Stimulated activated CD4-positive, alpha-beta T cell treated with anti-CD3 and anti-CD28 coated beads, Interleukin-15, amount 100 ng/mL, for 1 hour (primary cell): ENCODE data around the gene PDK4.
"Not testable (repeated sequence)": the region's sequence is repeated elsewhere in the genome, so short reads cannot be mapped to it uniquely, and the experiment has no call there.

Source experiments
- DNase-seq, 2 donors: peaks; one replicate each; pipeline ENCODE4 v3.0.0-alpha.2; 2020; ENCODE audit warnings: low read depth in 1 of 2, low spot score in 1 of 2

Gene PDK4

GRCh38 chr7:95578299-95578855 is 17.9 kb downstream of the PDK4 start:
- no peak for DNase-seq

GRCh38 chr7:95577137-95577536 is 19.2 kb downstream of the PDK4 start:
- no peak for DNase-seq

DNA sequence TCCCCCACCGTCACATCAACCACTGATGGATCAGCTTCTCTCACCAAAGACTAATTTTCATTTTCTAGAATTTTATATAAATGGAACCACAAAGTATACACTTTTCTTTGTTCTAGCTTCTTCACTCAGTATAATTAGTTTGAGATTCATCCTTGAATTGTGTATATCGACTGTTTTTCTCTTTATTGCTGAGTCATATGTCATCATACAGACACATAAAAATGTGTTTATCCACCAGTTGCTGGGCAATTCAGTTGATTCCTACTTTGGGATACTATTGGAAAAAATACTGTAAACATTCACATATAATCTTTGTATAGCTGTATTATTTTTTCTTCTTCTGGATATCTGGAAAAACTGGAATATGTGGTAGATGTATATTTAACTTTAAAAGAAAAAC is 26.6 kb downstream of the PDK4 start:
- no peak for DNase-seq

DNA sequence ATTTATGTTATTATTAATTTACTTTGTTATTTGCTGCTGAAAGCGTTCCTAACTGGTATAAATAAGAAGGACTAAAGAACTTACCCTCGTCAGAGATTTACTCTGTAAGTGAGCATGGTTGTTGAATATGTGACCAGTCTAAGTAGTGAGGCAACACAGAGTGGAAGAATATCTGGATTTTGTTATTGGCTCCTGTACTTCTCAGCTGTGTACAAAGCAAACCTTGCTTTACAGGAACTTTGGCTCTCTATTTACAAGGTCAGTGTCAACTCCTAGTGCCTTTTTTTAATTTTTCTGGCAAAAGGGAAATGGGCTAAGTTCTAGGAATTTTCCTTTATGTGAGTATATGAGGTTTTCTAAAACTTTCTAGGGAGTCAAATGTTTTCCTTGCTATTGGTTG is 35.6 kb downstream of the PDK4 start:
- no peak for DNase-seq

DNA sequence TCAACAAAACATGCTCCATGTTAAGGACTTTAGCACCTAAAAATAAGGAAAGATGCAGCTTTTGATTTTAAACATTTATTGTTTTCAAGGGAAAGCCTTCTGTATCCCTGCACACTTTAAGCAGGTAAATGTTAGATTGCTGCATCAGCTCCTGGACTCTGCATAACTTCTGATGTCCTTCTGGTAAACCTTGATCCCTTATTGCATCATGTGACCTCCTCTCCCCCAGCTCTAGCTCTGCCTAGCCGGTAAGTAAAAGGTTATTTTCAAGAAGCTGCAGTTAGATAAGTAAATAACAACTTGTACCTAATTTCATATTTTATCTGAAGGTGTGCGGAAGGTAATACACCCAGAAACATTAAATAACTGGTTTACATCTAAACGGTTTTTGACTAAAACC is 37.5 kb downstream of the PDK4 start:
- DNase-seq = no peak

GRCh38 chr7:95556777-95557176 is 39.5 kb downstream of the PDK4 start:
- DNase-seq = no peak

- DNase-seq = no peak
Observed at GRCh38 chr7:95553939-95554338, 42.4 kb downstream of the PDK4 start.

DNA sequence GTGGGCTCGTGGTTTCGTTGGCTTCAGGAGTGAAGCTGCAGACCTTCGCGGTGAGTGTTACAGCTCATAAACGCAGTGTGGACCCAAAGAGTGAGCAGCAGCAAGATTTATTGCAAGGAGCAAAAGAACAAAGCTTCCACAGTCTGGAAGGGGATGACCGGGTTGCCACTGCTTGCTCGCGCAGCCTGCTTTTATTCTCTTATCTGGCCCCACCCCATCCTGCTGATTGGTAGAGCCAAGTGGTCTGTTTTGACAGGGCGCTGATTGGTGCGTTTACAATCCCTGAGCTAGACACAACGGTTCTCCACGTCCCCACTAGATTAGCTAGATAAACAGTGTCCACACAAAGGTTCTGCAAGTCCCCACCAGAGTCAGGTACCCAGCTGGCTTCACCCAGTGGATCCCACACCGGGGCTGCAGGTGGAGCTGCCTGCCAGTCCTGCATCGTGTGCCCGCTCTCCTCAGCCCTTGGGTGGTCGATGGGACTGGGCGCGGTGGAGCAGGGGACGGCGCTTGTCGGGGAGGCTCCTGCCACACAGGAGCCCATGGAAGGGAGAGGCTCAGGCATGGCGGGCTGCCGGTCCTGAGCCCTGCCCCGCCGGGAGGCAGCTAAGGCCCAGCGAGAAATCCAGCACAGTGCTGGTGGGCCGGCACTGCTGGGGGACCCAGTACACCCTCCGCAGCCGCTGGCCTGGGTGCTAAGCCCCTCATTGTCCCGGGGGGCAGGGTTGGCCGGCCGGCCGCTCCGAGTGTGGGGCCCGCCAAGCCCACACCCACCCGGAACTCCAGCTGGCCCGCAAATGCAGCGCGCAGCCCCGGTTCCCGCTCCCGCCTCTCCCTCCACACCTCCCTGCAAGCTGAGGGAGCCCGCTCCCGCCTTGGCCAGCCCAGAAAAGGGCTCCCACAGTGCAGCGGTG is 44.0 kb downstream of the PDK4 start:
- DNase-seq = not testable (repeated sequence)

- no peak for DNase-seq
Observed at GRCh38 chr7:95550546-95550945, 45.8 kb downstream of the PDK4 start.

DNA sequence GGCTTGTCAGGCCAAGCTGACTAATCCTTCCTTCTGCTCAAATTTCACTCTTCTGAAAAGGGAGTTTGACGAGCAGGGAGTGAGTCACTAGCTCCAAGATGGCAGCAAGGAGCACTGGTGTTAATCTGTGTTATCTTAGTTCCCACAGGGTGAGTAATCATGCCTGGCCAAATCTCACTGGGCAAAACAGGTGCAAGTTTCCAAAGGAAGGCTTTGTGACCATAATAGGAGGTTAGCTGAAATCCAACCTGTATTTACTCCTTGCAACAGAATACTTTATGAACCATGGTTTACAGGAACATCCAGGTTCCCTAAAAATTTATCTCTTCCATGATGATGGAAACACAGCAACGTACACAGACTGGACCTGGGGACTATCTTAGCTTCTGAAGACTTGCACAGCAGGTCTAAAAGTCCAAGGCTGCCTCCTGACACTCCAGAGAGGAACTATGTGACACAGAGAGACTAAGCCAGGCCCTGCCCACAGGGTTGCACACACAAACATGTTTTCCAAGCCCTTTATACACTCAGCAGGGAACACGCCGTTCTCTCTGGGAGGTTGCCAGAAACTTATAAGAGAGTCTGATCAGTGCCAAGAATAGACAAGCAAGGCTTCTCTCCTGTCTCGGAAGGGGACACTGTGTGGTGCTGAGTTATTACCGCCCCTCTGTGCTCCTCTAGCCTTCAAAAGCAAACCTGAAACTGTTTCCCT is 46.3 kb downstream of the PDK4 start:
- no peak for DNase-seq

DNA sequence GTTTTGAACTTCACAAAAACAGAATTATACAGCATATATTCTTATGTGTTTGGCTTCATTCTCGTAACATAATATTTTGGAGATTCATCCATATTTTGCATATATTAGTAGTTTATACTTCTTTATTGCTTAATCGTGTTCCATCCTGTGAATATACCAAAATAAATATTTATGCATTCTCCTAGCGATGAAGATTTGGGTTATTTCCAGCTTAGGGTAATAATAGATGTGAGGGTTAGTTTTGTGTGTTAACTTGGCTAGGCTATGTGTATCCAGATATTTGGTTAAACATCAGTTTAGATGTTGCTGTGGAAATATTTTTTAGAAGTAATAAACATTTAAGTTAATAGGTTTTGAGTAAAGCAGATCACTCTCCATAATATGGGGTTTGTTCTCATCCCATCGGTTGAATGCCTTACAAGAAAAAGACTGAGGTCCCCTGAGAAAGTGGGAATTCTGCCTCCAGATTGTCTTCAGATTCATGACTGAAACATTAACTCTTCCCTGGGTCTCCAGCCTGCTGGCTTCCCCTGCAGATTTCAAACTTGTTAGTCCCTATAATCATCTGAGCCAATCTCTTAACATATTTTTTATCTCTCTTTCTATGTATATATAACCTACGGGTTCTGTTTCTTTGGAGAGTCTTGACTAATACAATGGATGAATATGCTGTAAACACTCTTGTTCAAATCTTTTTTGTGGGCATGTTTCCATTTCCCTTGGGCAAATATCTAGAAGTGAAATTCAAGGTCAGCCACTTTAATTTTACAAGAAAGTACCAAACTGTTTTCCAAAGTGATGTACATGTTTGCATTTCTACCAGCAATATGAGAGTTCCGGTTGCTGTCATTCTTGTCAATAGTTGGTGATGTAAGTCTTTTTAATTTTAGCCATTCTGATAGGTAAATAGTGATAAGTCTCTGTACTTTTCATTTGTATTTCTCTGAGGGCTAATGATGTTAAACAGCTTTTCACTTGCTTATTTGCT is 48.7 kb downstream of the PDK4 start:
- DNase-seq = no peak

DNA sequence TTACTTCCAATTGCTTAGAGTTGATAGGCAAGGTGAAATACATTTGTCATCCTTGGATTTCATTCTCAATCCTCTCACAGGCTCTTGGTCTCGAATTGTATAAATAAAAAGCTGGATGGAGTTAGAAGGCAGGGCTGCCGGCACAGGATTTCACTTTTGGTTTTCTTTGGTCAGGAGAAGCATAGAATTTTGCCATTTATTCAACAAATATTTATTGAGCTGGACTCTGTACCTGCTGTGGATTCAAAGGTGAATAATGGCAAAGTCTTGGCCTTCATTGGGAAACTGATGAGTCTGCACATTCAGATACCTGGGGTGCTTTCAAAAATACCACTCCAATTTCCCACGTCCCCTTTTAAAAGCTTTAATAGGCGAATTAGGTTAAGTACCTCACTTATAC is 49.7 kb downstream of the PDK4 start:
- no peak for DNase-seq

- DNase-seq = no peak
Observed at GRCh38 chr7:95545673-95546072, 50.6 kb downstream of the PDK4 start.

- DNase-seq = no peak
Observed at GRCh38 chr7:95545007-95545615, 51.2 kb downstream of the PDK4 start.

GRCh38 chr7:95544171-95544570 is 52.1 kb downstream of the PDK4 start:
- DNase-seq = no peak

GRCh38 chr7:95543312-95543711 is 53.0 kb downstream of the PDK4 start:
- no peak for DNase-seq

DNA sequence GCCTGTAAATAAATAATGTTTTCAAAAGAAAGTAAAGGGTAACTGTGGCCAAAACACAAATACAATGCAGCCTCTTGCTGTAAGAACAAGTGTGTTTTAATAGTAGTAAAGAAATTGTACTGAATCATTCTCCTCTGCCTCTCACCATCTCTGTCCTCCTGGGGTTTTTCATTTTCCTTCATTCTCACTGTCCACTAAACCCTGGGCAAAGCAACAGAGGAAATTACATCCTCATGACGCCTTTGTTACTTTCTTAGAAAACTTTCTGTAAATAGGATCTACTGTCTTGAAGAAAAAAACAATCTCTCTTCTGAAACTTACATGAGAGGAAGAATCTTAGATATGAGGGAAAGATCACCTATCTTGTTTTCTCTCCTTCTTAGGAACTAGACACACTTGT is 56.0 kb downstream of the PDK4 start:
- no peak for DNase-seq

DNA sequence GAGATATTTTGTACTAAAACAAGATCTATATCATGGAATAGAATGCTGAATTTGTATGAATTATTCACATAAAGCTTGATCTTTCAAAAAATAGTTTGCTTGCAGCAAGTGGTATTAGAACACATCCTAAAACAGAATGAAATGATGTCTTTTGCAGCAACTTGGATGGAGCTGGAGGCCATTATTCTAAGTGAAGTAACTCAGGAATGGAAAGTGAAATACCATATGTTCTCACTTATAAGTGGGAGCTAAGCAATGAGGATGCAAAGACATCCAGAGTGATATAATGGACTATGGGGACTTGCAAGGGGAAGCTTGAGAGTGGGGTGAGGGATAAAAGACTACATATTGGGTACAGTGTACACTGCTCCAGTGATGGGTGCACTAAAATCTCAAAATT is 56.9 kb downstream of the PDK4 start:
- no peak for DNase-seq

- DNase-seq = no peak
Observed at GRCh38 chr7:95537468-95537867, 58.8 kb downstream of the PDK4 start.

DNA sequence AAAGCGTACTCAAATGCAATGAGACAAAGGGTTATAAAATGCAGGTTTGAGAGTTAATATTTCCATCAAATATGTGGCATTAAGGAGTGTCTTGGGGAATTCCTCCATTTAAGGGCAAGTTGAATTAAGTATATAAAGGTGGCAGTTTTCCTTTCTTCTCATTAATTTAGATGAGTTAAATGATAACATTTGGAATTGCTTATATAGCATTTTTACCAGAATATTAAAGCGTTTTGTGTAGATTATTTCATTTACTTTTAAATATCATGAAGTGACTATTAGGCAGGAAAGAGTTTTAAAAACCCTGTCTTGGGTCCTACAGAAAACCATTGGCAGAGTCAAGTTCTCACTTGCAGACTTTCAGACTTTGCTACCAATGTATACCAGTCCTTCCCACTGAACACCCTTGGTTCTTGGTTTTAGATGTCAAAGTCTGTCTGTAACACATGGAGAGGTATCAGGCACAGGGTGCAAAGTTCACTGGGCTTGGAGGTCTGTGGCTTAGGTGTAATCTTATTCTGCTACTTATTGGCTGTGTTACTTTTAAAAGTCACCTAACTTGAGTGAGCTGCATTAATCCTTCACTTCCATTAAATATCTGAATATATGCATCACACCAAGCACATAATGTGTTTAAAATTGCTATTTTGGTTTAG is 59.5 kb downstream of the PDK4 start:
- DNase-seq = no peak
